DOHH2 (cell line): ENCODE data around the gene P3H2.

ENCODE experiments used
- H3F3A ChIP-seq: fragments of 200-600 bp; sonication (generic), shearing (Covaris generic); 2 replicates; pipeline ENCODE4 v1.6.0; 2016; ENCODE audit warnings: antibody characterized with exemption, mild to moderate bottlenecking; ENCODE audit not compliant: control insufficient read depth, insufficient read depth
- H3K27ac ChIP-seq: fragments of 200-600 bp; sonication (generic); 2 replicates; pipeline ENCODE4 v1.5.1; 2014; ENCODE audit warnings: low read depth, mild to moderate bottlenecking, low read length, moderate library complexity
- H3K27me3 ChIP-seq: fragments of 200-600 bp; sonication (generic); 2 replicates; pipeline ENCODE4 v1.6.1; 2014; ENCODE audit warnings: mild to moderate bottlenecking, low read length, mixed read lengths; ENCODE audit not compliant: control insufficient read depth
- H3K36me3 ChIP-seq: fragments of 200-600 bp; sonication (generic); 2 replicates; pipeline ENCODE4 v1.6.1; 2014; ENCODE audit warnings: mild to moderate bottlenecking, low read length, moderate library complexity, mixed read lengths; ENCODE audit not compliant: control insufficient read depth
- H3K4me1 ChIP-seq: fragments of 200-600 bp; sonication (generic); 2 replicates; pipeline ENCODE4 v1.6.1; 2014; ENCODE audit warnings: mild to moderate bottlenecking, low read length, mixed read lengths; ENCODE audit not compliant: control insufficient read depth
- H3K4me2 ChIP-seq: fragments of 200-600 bp; sonication (generic); 2 replicates; pipeline ENCODE4 v1.6.0; 2014; ENCODE audit warnings: mild to moderate bottlenecking, low read length, moderate library complexity
- H3K4me3 ChIP-seq: fragments of 200-600 bp; sonication (generic); 2 replicates; pipeline ENCODE4 v1.5.1; 2014; ENCODE audit warnings: mild to moderate bottlenecking, low read length, mixed read lengths
- H3K79me2 ChIP-seq: fragments of 200-600 bp; sonication (generic); 2 replicates; pipeline ENCODE4 v1.6.1; 2014; ENCODE audit warnings: mild to moderate bottlenecking, low read length, mixed read lengths; ENCODE audit not compliant: control insufficient read depth
- H3K9me2 ChIP-seq: fragments of 200-600 bp; sonication (generic); replicated peaks from 2 replicates; pipeline ENCODE4 v1.6.1; 2014; ENCODE audit warnings: mild to moderate bottlenecking, low read length, mixed read lengths; ENCODE audit not compliant: control insufficient read depth
- H3K9me3 ChIP-seq: fragments of 200-600 bp; sonication (generic); 2 replicates; pipeline ENCODE4 v1.6.1; 2014; ENCODE audit warnings: antibody characterized with exemption, low read length, mixed read lengths; ENCODE audit not compliant: control insufficient read depth, insufficient read depth
- H4K20me1 ChIP-seq: fragments of 200-600 bp; sonication (generic); 2 replicates; pipeline ENCODE4 v1.6.0; 2014; ENCODE audit warnings: low read depth, mild to moderate bottlenecking, antibody characterized with exemption, low read length, moderate library complexity; ENCODE audit not compliant: control insufficient read depth, insufficient read depth
- EZH2phosphoT487 ChIP-seq: fragments of 200-600 bp; sonication (generic); IDR thresholded peaks from 2 replicates; pipeline ENCODE4 v1.6.1; 2017; ENCODE audit warnings: borderline replicate concordance, mild to moderate bottlenecking, antibody characterized with exemption, low read length, moderate library complexity, mixed read lengths
- TF ChIP-seq, protein P1 (sequence below): fragments of 200-600 bp; sonication (generic); IDR thresholded peaks from one replicate; pipeline ENCODE4 v1.5.1; 2014; ENCODE audit warnings: antibody characterized with exemption, mild to moderate bottlenecking, low read depth, low read length; ENCODE audit not compliant: poor library complexity, severe bottlenecking

The P3H2 gene

GRCh38 chr3:190056742-190057141 lies 64.0 kb downstream of the P3H2 start:
- no peak overlapping the region for H3K4me3 ChIP-seq
- no peak overlapping the region for H3K27ac ChIP-seq
- no peaks in the 10 kb centered on the region for H3K9me2 ChIP-seq
- no peaks in the 10 kb centered on the region for H3K4me1 ChIP-seq
- no peaks in the 10 kb centered on the region for H3K79me2 ChIP-seq
- TF ChIP-seq EZH2phosphoT487 = no peak
- TF ChIP-seq, protein P1, sequence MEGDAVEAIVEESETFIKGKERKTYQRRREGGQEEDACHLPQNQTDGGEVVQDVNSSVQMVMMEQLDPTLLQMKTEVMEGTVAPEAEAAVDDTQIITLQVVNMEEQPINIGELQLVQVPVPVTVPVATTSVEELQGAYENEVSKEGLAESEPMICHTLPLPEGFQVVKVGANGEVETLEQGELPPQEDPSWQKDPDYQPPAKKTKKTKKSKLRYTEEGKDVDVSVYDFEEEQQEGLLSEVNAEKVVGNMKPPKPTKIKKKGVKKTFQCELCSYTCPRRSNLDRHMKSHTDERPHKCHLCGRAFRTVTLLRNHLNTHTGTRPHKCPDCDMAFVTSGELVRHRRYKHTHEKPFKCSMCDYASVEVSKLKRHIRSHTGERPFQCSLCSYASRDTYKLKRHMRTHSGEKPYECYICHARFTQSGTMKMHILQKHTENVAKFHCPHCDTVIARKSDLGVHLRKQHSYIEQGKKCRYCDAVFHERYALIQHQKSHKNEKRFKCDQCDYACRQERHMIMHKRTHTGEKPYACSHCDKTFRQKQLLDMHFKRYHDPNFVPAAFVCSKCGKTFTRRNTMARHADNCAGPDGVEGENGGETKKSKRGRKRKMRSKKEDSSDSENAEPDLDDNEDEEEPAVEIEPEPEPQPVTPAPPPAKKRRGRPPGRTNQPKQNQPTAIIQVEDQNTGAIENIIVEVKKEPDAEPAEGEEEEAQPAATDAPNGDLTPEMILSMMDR = no peak
- H4K20me1 ChIP-seq = no peaks in the 10 kb centered on the region
- no peaks in the 10 kb centered on the region for H3K36me3 ChIP-seq
- H3K27me3 ChIP-seq = no peaks in the 10 kb centered on the region
- no peak overlapping the region for H3K4me2 ChIP-seq
- no peaks in the 10 kb centered on the region for H3K9me3 ChIP-seq
- H3F3A ChIP-seq = no peaks in the 10 kb centered on the region

GRCh38 chr3:190055773-190056172 lies 64.9 kb downstream of the P3H2 start:
- no peaks in the 10 kb centered on the region for H3K4me1 ChIP-seq
- H3K27ac ChIP-seq = no peak overlapping the region
- H3F3A ChIP-seq = no peaks in the 10 kb centered on the region
- no peak overlapping the region for H3K4me3 ChIP-seq
- no peaks in the 10 kb centered on the region for H3K9me2 ChIP-seq
- no peaks in the 10 kb centered on the region for H3K36me3 ChIP-seq
- H4K20me1 ChIP-seq = no peaks in the 10 kb centered on the region
- no peak overlapping the region for H3K4me2 ChIP-seq
- no peaks in the 10 kb centered on the region for H3K79me2 ChIP-seq
- H3K27me3 ChIP-seq = no peaks in the 10 kb centered on the region
- no peaks in the 10 kb centered on the region for H3K9me3 ChIP-seq
- TF ChIP-seq EZH2phosphoT487 = no peak
- TF ChIP-seq, protein P1 = no peak

DNA sequence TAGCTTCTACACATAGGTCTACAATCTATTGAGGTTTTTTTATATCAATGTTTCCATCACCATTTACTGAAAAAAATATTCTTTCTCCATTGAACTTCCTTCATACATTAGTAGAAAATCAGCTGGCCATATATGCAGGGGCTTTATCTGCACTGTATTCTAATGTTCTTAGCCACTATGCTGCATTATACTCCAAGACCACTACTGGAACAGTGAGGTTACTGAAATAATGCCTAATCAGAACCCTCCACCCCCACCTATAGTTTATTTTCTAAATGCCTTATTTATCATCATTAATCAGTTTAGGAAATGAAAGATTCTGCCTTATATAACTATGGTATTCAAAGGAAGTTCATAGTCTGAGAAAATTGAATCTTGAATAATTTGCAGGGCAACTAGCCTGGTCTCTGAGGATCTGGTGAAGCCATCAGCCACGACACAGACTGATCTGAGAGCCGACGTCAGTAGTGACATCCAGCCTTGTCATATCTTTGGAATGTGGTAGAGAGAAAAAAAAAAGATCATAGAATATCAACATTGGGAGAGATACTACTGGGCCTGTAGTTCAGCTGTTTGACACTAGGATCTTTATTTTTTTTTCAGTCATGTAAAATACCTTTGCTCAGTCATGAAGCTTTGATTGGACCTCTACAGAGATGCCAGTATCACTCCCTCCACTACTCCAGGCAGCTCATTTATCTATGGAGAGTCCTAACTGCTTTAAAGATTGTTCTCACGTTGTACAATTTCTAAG lies 66.6 kb downstream of the P3H2 start:
- Histone ChIP-seq H3K79me2 (no peaks in the 10 kb centered on the region), H3K9me3 (no peaks in the 10 kb centered on the region), H3K27ac (no peak overlapping the region), H3K4me2 (no peak overlapping the region), H3K27me3 (no peaks in the 10 kb centered on the region), H4K20me1 (no peaks in the 10 kb centered on the region), H3K9me2 (no peaks in the 10 kb centered on the region), H3K4me3 (no peak overlapping the region), H3K4me1 (no peaks in the 10 kb centered on the region), H3K36me3 (no peaks in the 10 kb centered on the region), H3F3A (no peaks in the 10 kb centered on the region)
- TF ChIP-seq, protein P1 = no peak
- no peak for TF ChIP-seq EZH2phosphoT487
